ENCODE results near the gene PLXNC1.

PLXNC1 gene

DNA sequence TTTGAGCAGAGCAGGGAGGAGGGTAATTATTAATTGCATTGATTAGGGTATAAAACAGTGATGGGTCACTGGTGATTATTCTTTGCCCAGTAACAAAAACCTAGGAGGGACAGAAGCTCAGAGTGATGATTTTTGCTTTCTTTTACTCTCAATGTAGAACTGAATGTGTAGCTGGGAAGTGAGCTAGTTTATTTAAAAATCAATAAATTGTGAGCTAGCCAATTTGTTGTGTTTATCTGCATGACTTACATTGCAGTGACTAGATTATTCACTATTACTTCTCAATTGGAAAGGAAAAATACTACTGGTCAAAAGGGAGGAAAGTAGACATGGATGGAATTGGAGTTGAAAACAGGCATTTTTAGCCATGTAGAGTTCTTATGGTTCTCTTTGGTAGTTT is 107.1 kb downstream of the PLXNC1 start:
- no peak overlapping the region for H3K27ac ChIP-seq
- TF ChIP-seq ZFX (IDR thresholded peaks at IDR 0.05) = no peak
- TF ChIP-seq, protein P1, sequence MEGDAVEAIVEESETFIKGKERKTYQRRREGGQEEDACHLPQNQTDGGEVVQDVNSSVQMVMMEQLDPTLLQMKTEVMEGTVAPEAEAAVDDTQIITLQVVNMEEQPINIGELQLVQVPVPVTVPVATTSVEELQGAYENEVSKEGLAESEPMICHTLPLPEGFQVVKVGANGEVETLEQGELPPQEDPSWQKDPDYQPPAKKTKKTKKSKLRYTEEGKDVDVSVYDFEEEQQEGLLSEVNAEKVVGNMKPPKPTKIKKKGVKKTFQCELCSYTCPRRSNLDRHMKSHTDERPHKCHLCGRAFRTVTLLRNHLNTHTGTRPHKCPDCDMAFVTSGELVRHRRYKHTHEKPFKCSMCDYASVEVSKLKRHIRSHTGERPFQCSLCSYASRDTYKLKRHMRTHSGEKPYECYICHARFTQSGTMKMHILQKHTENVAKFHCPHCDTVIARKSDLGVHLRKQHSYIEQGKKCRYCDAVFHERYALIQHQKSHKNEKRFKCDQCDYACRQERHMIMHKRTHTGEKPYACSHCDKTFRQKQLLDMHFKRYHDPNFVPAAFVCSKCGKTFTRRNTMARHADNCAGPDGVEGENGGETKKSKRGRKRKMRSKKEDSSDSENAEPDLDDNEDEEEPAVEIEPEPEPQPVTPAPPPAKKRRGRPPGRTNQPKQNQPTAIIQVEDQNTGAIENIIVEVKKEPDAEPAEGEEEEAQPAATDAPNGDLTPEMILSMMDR (conservative IDR thresholded peaks at IDR 0.05) = no peak

DNA sequence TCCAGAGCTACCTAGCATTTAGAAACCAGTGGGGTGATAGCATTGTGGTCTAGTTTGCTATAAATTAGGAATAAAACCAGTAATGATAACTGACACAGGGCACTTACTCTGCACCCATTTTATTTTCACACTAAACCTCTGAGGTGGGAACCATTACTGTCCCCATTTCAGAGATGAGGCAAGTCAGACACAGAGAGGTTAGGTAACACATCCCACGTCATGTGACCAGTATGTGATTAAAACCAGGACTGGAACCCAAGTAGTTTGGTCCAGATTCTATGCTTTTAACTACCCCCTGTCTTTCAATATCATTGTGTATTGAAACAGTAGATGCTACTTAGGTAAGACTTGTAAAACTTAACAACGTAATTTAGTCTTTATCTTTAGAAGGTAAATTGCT is 110.2 kb downstream of the PLXNC1 start:
- H3K27ac ChIP-seq = no peak overlapping the region
- TF ChIP-seq ZFX (IDR thresholded peaks at IDR 0.05) = no peak
- TF ChIP-seq, protein P1 (conservative IDR thresholded peaks at IDR 0.05) = no peak

DNA sequence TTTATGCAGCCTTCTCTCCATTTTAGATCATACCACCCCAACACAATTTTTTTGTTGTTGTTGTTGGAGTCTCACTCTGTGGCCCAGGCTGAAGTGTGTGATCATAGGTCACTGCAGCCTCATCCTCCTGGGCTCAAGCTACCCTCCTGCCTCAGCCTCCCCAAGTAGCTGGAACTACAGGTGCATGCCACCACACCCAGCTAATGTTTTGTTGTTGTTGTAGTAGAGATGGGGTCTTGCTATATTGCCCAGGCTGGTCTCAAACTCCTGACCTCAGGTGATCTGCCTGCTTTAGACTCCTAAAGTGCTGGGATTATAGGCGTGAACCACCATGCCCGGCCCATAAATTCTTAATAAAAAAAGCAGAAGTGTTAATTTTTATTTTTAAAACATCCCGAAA is 111.6 kb downstream of the PLXNC1 start:
- no peak overlapping the region for H3K27ac ChIP-seq
- no peak for TF ChIP-seq ZFX (IDR thresholded peaks at IDR 0.05)
- TF ChIP-seq, protein P1 (conservative IDR thresholded peaks at IDR 0.05) = no peak

DNA sequence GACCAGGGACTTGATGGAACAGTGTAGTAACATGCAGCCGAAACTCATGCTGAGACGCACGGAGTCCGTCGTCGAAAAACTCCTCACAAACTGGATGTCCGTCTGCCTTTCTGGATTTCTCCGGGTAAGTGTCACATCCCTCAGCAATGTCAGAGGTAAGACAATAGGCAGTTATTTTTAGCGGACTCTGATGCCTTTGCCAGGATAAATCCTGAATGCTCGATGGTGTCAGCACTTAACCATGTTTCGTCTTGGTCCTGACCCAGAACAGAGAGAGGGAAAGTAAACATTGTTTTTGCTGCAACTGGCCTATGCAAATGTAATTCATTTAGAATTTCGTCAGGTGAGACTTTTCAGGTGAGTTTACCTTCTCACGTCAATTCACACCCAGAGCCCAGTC is 112.3 kb downstream of the PLXNC1 start:
- TF ChIP-seq ZFX (IDR thresholded peaks at IDR 0.05) = no peak
- H3K27ac ChIP-seq = no peak overlapping the region

DNA sequence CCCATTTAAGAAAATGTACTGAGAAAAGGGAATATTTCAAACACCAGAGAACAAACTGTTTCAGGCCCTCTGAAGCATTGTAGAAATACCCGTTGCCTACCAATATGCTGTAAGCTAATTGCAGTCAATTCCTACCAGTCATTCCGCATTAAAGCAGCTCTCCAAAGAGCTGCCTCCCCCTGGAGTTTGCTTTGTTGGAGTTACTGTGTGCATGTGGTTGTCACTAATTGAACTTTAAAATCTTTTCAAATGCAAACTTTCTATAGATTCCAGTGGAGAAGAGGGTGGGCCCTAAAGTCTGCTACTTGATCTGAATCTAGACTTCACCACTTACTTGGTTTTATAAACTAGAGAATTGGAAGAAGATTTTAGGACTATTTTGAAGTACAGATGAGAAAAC is 112.7 kb downstream of the PLXNC1 start:
- no peak overlapping the region for H3K27ac ChIP-seq
- TF ChIP-seq, protein P1 (conservative IDR thresholded peaks at IDR 0.05) = no peak
- no peak for TF ChIP-seq ZFX (IDR thresholded peaks at IDR 0.05)

DNA sequence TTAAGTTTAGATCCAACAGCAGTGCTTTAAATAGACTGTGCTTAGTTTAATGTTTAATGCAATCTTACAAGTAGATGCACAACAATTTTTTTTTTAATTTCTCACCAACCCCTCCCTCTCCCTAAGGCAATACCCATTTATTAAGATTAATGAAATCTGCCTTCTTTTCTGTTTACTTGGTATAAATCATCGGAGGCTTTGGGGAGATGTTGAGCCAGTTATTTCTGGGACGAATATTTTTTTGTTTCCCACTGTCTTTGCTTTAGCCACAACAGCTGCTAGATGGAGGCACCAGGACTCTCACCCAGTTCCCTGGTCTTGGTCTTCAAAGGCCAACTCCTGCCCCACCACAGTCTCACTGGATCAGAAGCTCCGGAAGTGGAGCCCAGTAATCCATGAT is 113.4 kb downstream of the PLXNC1 start:
- TF ChIP-seq, protein P1 (conservative IDR thresholded peaks at IDR 0.05) = no peak
- TF ChIP-seq ZFX (IDR thresholded peaks at IDR 0.05) = no peak

DNA sequence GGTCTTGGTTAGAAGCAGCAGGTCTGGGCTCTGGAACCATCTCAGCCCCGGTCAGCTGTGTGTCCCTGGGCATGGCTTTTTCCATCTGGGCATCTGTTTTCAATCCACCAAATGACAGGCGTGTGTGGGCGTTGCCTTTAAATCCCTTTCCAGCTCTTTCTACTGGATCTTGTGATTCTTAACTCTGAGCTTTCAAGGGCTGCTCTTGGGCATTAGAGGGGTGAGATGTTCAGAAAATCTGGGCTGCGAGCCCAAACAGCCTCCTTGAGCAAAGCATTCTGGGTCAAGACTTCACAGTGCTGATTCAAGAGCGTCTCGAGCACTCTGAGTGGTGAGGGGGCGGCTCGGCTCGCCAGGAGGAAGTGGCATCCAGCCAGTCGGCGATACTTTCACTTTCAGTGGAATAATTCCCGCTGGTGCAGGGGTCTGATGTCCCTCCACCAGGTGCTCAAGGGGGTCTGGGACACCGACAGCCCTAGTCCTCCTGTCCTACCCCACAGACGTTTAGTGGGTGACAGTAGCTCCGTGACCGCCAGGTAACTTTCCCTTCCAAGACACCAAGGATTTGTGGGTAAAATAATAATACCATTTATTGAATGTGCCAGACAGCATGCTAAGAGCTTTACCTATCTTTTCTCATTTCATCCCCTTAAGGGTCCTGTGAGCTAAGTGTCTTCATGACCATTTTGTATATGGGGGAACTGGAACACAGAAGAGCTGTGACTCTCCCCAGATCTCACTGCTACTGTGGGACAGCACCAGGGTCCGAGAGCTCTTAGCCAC is 114.0 kb downstream of the PLXNC1 start:
- TF ChIP-seq, protein P1 (conservative IDR thresholded peaks at IDR 0.05) = no peak
- no peak for TF ChIP-seq ZFX (IDR thresholded peaks at IDR 0.05)
- H3K27ac ChIP-seq = no peak overlapping the region; the same call in 1 of the 2 replicates

More for the DNA sequence above, 113.4 kb downstream of the PLXNC1 start:
- H3K27ac ChIP-seq = no peak overlapping the region; the same call in 1 of the 2 replicates
